Thyroid gland (tissue), 4 donors: Measurements from ENCODE around the gene CDYL.

Source experiments
- POLR2A ChIP-seq, 2 donors: fragments of 450-650 bp; IDR thresholded peaks; one replicate each; pipeline ENCODE4 v1.6.1; 2017; ENCODE audit warnings: antibody characterized with exemption in 2 of 2, mild to moderate bottlenecking in 2 of 2, moderate library complexity in 1 of 2
- TF ChIP-seq, protein P1 (sequence below), 6 experiments: fragments of 200-600 bp in 3 of 6; fragments of 450-650 bp in 3 of 6; sonication (generic) in 3 of 6; IDR thresholded peaks; one replicate each; pipeline ENCODE4 v1.5.1; 2016 to 2019; ENCODE audit warnings: antibody characterized with exemption in 6 of 6, mild to moderate bottlenecking in 2 of 6, inconsistent platforms in 1 of 6, moderate library complexity in 1 of 6

DNA sequence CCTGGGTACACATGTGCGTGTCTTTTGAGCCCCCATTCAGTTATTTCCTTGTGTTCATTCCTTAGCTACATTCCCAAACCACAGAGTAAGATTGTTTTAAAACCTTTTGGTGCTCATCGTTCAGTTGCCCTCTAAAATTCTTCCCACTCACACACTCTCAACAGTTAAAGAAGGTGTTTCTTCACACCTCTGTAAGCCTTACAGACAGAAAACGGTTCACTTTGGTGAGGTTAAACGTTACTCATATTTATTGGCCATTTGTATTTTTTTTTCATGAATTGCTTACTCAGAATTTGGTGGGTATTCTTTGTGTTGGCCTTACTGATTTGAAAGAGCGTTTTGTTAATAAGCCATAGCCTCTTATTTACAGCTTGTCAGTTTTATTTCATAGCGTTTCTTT lies 97.7 kb downstream of the CDYL start:
- TF ChIP-seq, protein P1, sequence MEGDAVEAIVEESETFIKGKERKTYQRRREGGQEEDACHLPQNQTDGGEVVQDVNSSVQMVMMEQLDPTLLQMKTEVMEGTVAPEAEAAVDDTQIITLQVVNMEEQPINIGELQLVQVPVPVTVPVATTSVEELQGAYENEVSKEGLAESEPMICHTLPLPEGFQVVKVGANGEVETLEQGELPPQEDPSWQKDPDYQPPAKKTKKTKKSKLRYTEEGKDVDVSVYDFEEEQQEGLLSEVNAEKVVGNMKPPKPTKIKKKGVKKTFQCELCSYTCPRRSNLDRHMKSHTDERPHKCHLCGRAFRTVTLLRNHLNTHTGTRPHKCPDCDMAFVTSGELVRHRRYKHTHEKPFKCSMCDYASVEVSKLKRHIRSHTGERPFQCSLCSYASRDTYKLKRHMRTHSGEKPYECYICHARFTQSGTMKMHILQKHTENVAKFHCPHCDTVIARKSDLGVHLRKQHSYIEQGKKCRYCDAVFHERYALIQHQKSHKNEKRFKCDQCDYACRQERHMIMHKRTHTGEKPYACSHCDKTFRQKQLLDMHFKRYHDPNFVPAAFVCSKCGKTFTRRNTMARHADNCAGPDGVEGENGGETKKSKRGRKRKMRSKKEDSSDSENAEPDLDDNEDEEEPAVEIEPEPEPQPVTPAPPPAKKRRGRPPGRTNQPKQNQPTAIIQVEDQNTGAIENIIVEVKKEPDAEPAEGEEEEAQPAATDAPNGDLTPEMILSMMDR (IDR thresholded peaks at IDR 0.05) = no peak
- no peak for TF ChIP-seq POLR2A (IDR thresholded peaks at IDR 0.05)
